ENCODE data around the gene RUNX2. TPM values are rescaled to one million over a fixed set of nuclear protein-coding genes. Genes with fewer than 3 reads are reported as not detected.
A peak's percentile ranks its signal among the peaks of the same experiment; 100 is the strongest.

RUNX2 gene
- total and polyA plus RNA-seq, 8 donors, result 0.09 to 3.8 (median 0.35) TPM

GRCh38 chr6:45420083-45420908 lies 92.2 kb downstream of the RUNX2 start:
- Histone ChIP-seq H3K4me1 (peaks cover 0 to 19% (median 6%) of the 10 kb centered on the region in 3 donors), H3K27me3 (peaks cover 0 to 50% (median 9%) of the 10 kb centered on the region in 4 donors)
- peak in 2 of 6 donors; percentile 53 to 61 for DNase-seq

GRCh38 chr6:45420909-45421708 lies 93.0 kb downstream of the RUNX2 start:
- Histone ChIP-seq H3K4me3 (peak overlapping the region; percentile 11 to 60 (median 36)), H3K27ac (peak overlapping the region in 1 of 4 donors; percentile 22), H3K36me3 (no peaks in the 10 kb centered on the region), H3K4me1 (peaks cover 0 to 19% (median 6%) of the 10 kb centered on the region in 3 donors), H3K27me3 (peaks cover 0 to 44% (median 9%) of the 10 kb centered on the region in 4 donors), H3K9me3 (no peaks in the 10 kb centered on the region)
- ATAC-seq (no peak), FAIRE-seq (no peak), DNase-seq (no peak)
- 13 to 15% methylated on average over 19 of the region's 19 CpGs for WGBS, 2 donors
- TF ChIP-seq CTCF (IDR thresholded peaks at IDR 0.05), result no peak
- intact Hi-C loops (cut with DNase I), result loop anchor here in 1 of 3 donors (10.0 kb wide), 1 partner anchor 294 kb away; no protein-coding TSS in a partner anchor

More at GRCh38 chr6:45420083-45420908, 92.2 kb downstream of the RUNX2 start:
- WGBS, 2 donors, result 13 to 15% methylated on average over 39 to 40 of the region's 40 CpGs
- Histone ChIP-seq H3K36me3 (no peaks in the 10 kb centered on the region), H3K27ac (no peak overlapping the region), H3K4me3 (peak overlapping the region in 1 of 4 donors; percentile 35), H3K9me3 (no peaks in the 10 kb centered on the region)
- ATAC-seq (no peak), FAIRE-seq (no peak)
- TF ChIP-seq CTCF (IDR thresholded peaks at IDR 0.05), result no peak
- intact Hi-C loops (cut with DNase I), result loop anchor here in 1 of 3 donors (10.0 kb wide), 1 partner anchor 295 kb away; no protein-coding TSS in a partner anchor

- intact Hi-C loops (cut with DNase I), result loop anchor here in 1 of 3 donors (10.0 kb wide), 1 partner anchor 293 kb away; no protein-coding TSS in a partner anchor
- Histone ChIP-seq H3K4me1 (peaks cover 0 to 19% (median 6%) of the 10 kb centered on the region in 3 donors), H3K9me3 (no peaks in the 10 kb centered on the region), H3K36me3 (no peaks in the 10 kb centered on the region), H3K4me3 (peak overlapping the region; percentile 27 to 60 (median 44)), H3K27ac (peak overlapping the region in 2 of 4 donors; percentile 35 to 67), H3K27me3 (peaks cover 0 to 42% (median 9%) of the 10 kb centered on the region in 4 donors)
- TF ChIP-seq CTCF (IDR thresholded peaks at IDR 0.05), result no peak
- no peak for FAIRE-seq
- ATAC-seq, result peak; percentile 61 to 78 (median 72)
- 1% methylated on average over 58 to 83 of the region's 83 CpGs for WGBS, 2 donors
- peak; percentile 18 to 86 (median 43) for DNase-seq
Measured at GRCh38 chr6:45421709-45422502, 93.8 kb downstream of the RUNX2 start.

GRCh38 chr6:45422503-45423110 lies 94.5 kb downstream of the RUNX2 start:
- no peaks in the 10 kb centered on the region for H3K36me3 ChIP-seq
- peak overlapping the region; percentile 27 to 60 (median 44) for H3K4me3 ChIP-seq
- intact Hi-C loops (cut with DNase I), result loop anchor here in 1 of 3 donors (10.0 kb wide), 1 partner anchor 292 kb away; no protein-coding TSS in a partner anchor
- H3K4me1 ChIP-seq, result peaks cover 0 to 19% (median 6%) of the 10 kb centered on the region in 3 donors
- H3K9me3 ChIP-seq, result no peaks in the 10 kb centered on the region
- H3K27ac ChIP-seq, result peak overlapping the region in 2 of 4 donors; percentile 55 to 67
- DNase-seq, result peak in 5 of 6 donors; percentile 19 to 83 (median 46)
- 0 to 1% methylated on average over 43 to 55 of the region's 55 CpGs for WGBS, 2 donors
- TF ChIP-seq CTCF (IDR thresholded peaks at IDR 0.05), result no peak
- peaks cover 0 to 36% (median 8%) of the 10 kb centered on the region in 4 donors for H3K27me3 ChIP-seq
- FAIRE-seq, result no peak
- peak; percentile 12 to 56 (median 36) for ATAC-seq

All from pancreas (tissue), 10 donors.